Stomach (tissue), 4 donors: Measurements from ENCODE around the gene EML5.

Experiments used
- CTCF ChIP-seq, 7 experiments: fragments of 450-650 bp in 4 of 7; fragments of 200-600 bp in 3 of 7; sonication (generic) in 3 of 7; IDR thresholded peaks; one replicate each; pipeline ENCODE4 v1.5.1; 2016 to 2019; ENCODE audit warnings: antibody characterized with exemption in 7 of 7, control low read depth in 2 of 7, mild to moderate bottlenecking in 1 of 7
- POLR2A ChIP-seq, 4 donors: fragments of 450-650 bp; IDR thresholded peaks; one replicate each; pipeline ENCODE4 v1.6.1; 2016; ENCODE audit warnings: antibody characterized with exemption in 4 of 4, control low read depth in 2 of 4, mild to moderate bottlenecking in 1 of 4, moderate library complexity in 1 of 4

DNA sequence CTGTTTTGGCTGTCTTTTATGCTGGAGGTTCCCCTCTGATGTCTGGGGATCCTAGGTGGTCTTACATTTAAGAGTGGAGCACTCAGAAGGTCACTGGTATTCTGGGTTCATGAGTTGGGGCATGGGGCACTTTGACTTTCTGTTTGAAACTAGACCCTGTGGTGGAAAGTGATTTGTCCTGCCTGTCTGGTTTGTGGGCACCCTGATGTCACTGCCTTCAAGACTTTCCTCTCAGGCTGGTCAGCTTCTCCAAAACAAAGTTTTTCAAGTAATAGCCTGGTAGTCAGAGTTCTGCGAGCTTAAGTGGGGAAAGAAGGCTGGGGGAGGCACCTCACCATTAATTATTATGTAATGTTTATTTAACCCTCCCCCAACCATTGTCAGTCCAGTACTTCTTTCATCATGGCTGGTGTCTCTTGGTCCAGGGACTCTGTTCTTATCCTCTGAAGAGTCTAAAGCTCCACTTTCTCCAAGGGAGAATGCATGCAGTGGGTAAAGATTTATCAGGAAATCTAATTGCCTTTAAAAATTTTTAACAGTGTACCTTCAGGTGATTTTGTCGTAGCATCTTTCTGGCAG, 194.6 kb downstream of the EML5 start:
- TF ChIP-seq CTCF (IDR thresholded peaks at IDR 0.05): no peak
- TF ChIP-seq POLR2A (IDR thresholded peaks at IDR 0.05): no peak
